ENCODE measurements around the gene NDUFB2. TPM values are rescaled to one million over a fixed set of nuclear protein-coding genes. Genes with fewer than 3 reads are reported as not detected.
"Not testable (repeated sequence)": the region's sequence is repeated elsewhere in the genome, so short reads cannot be mapped to it uniquely, and the experiment has no call there.

The NDUFB2 gene
- total and polyA plus RNA-seq, 11 donors = 458 to 1,005 (median 615) TPM

- Histone ChIP-seq H3K9me3 (no peaks in the 10 kb centered on the region), H3K36me3 (no peaks in the 10 kb centered on the region), H3K4me3 (no peak overlapping the region), H3K27ac (no peak overlapping the region), H3K4me1 (peaks cover 0 to 21% (median 12%) of the 10 kb centered on the region in 12 donors), H3K27me3 (no peaks in the 10 kb centered on the region)
- DNase-seq = no peak
- no peak for ATAC-seq
- intact Hi-C loops (cut with DNase I) = no loop called here
- TF ChIP-seq CTCF (IDR thresholded peaks at IDR 0.05) (no peak), POLR2A (IDR thresholded peaks at IDR 0.05) (no peak)
- 94 to 96% (median 95%) methylated on average over 3 of the region's 3 CpGs for WGBS, 4 donors
Measured at GRCh38 chr7:140669352-140669751, 27.2 kb upstream of the NDUFB2 start.

GRCh38 chr7:140669862-140670261 lies 26.6 kb upstream of the NDUFB2 start:
- not testable (repeated sequence) for H3K4me3 ChIP-seq, H3K9me3 ChIP-seq, H3K27ac ChIP-seq, H3K36me3 ChIP-seq, DNase-seq, H3K27me3 ChIP-seq, ATAC-seq
- 87 to 94% (median 92%) methylated on average over 9 to 10 of the region's 10 CpGs for WGBS, 4 donors
- intact Hi-C loops (cut with DNase I) = loop anchor here in 5 of 10 donors (5.0 to 10.0 kb wide), 2 partner anchors 342 to 345 kb away; partner anchors contain the start of gene MRPS33 (in 5 of the 5)
- peaks cover 0 to 26% (median 16%) of the 10 kb centered on the region in 12 donors for H3K4me1 ChIP-seq

GRCh38 chr7:140670343-140670935 lies 26.1 kb upstream of the NDUFB2 start:
- no peak for ATAC-seq
- H3K4me1 ChIP-seq = peaks cover 0 to 32% (median 20%) of the 10 kb centered on the region in 12 donors
- no peaks in the 10 kb centered on the region for H3K9me3 ChIP-seq
- intact Hi-C loops (cut with DNase I) = loop anchor here in 5 of 10 donors (5.0 to 10.0 kb wide), 2 partner anchors 342 to 344 kb away; partner anchors contain the start of gene MRPS33 (in 5 of the 5)
- no peak overlapping the region for H3K4me3 ChIP-seq
- no peaks in the 10 kb centered on the region for H3K36me3 ChIP-seq
- WGBS, 4 donors = 63 to 74% (median 71%) methylated on average over 4 of the region's 4 CpGs
- H3K27me3 ChIP-seq = no peaks in the 10 kb centered on the region
- TF ChIP-seq CTCF (IDR thresholded peaks at IDR 0.05) (no peak), POLR2A (IDR thresholded peaks at IDR 0.05) (no peak)
- H3K27ac ChIP-seq = no peak overlapping the region
- DNase-seq = no peak

GRCh38 chr7:140671966-140672365 lies 24.5 kb upstream of the NDUFB2 start:
- DNase-seq (no peak), ATAC-seq (peak in 1 of 4 donors; percentile 5)
- Histone ChIP-seq H3K36me3 (no peaks in the 10 kb centered on the region), H3K27me3 (no peaks in the 10 kb centered on the region), H3K4me1 (peaks cover 0 to 37% (median 21%) of the 10 kb centered on the region in 12 donors), H3K27ac (no peak overlapping the region), H3K9me3 (no peaks in the 10 kb centered on the region), H3K4me3 (peak overlapping the region in 4 of 12 donors; percentile 68 to 97 (median 84))
- WGBS, 4 donors = 76 to 83% (median 79%) methylated on average over 15 of the region's 15 CpGs
- intact Hi-C loops (cut with DNase I) = loop anchor here in 5 of 10 donors (5.0 to 10.0 kb wide), 2 partner anchors 340 to 343 kb away; partner anchors contain the start of gene MRPS33 (in 5 of the 5)
- TF ChIP-seq CTCF (IDR thresholded peaks at IDR 0.05) (no peak), POLR2A (IDR thresholded peaks at IDR 0.05) (no peak)
